HCT116 (cell line): ENCODE data around the gene PLCB1. TPM values are rescaled to one million over a fixed set of nuclear protein-coding genes. Genes with fewer than 3 reads are reported as not detected.
"Not testable (repeated sequence)": the region's sequence is repeated elsewhere in the genome, so short reads cannot be mapped to it uniquely, and the experiment has no call there.

Experiments
- ATAC-seq: fragments of 200-7000 bp; cut with Tn5 transposase; 2 replicates; pipeline ENCODE4 v1.9.1; 2020; ENCODE audit warnings: mild to moderate bottlenecking, moderate library complexity
- BruUV-seq: library from RNA; stranded (reverse); fragments of 400-500 nt; replicated peaks from 2 replicates; lab custom pipeline; 2021; lab: Mats Ljungman, UMichigan
- CTCF ChIA-PET: fragments of 300-600 bp; sonication (Branson Sonifier 250); formaldehyde crosslinking; loops from one replicate; lab custom pipeline; 2021; ENCODE audit warnings: antibody characterized with exemption; lab: Charles Lee
- POLR2A ChIA-PET: fragments of 300-600, 350-600 bp; sonication (Branson Sonifier 250); formaldehyde crosslinking; loops from one replicate; lab custom pipeline; 2021; ENCODE audit warnings: antibody characterized with exemption; lab: Charles Lee
- RAD21 ChIA-PET, 2 experiments: fragments of 300-600 bp; sonication (Branson Sonifier 250); formaldehyde crosslinking; loops; one replicate each; lab custom pipeline; 2023; ENCODE audit warnings: low total read pairs in 2 of 2; ENCODE audit not compliant: uncharacterized antibody in 2 of 2, unreplicated experiment in 2 of 2, low non-redundant PET in 1 of 2; lab: Charles Lee
- DNase-seq: peaks from one replicate; pipeline ENCODE4 v3.0.0-alpha.2; 2010; ENCODE audit warnings: low read depth, low spot score
- H2AFZ ChIP-seq: fragments of 200-600 bp; shearing (Covaris generic), sonication (generic); 2 replicates; pipeline ENCODE4 v1.6.1; 2017; ENCODE audit warnings: low read depth, mixed run types, mixed read lengths, antibody characterized with exemption, low read length; ENCODE audit not compliant: poor library complexity, severe bottlenecking
- H3K27ac ChIP-seq: 2 replicates; pipeline ENCODE4 v1.5.1; 2012; ENCODE audit warnings: low read depth, low read length
- H3K27me3 ChIP-seq: fragments of 200-600 bp; sonication (generic); 2 replicates; pipeline ENCODE4 v1.6.1; 2016; ENCODE audit warnings: mixed run types, low read length, mixed read lengths; ENCODE audit not compliant: insufficient read depth
- H3K36me3 ChIP-seq, 2 experiments: fragments of 200-500 bp in 1 of 2; fragments of 200-600 bp in 1 of 2; sonication (Bioruptor generic) in 1 of 2; sonication (generic) in 1 of 2; 2 replicates each; pipeline versions ENCODE4 v1.5.1 to v1.6.1; 2014 to 2016; ENCODE audit warnings: low read length in 2 of 2, inconsistent platforms in 1 of 2, mixed read lengths in 1 of 2, mixed run types in 1 of 2; ENCODE audit not compliant: insufficient read depth in 2 of 2, control insufficient read depth in 1 of 2
- H3K4me1 ChIP-seq, 2 experiments: fragments of 200-600 bp in 1 of 2; sonication (generic) in 1 of 2; 2 replicates each; pipeline versions ENCODE4 v1.5.1 to v1.6.1; 2012 to 2017; ENCODE audit warnings: low read length in 2 of 2, inconsistent platforms in 1 of 2, mild to moderate bottlenecking in 1 of 2, mixed read lengths in 1 of 2, mixed run types in 1 of 2, moderate library complexity in 1 of 2; ENCODE audit not compliant: insufficient read depth in 2 of 2, control insufficient read depth in 1 of 2
- H3K4me2 ChIP-seq: fragments of 200-600 bp; sonication (generic); 2 replicates; pipeline ENCODE4 v1.6.1; 2017; ENCODE audit warnings: mixed run types, low read length, mixed read lengths
- H3K4me3 ChIP-seq, 2 experiments: fragments of 200-600 bp in 1 of 2; sonication (generic) in 1 of 2; replicated peaks in 1 of 2; 2 replicates each; pipeline ENCODE4 v1.5.1; 2011 to 2016; ENCODE audit warnings: low read length in 2 of 2, control low read depth in 1 of 2, low read depth in 1 of 2, mild to moderate bottlenecking in 1 of 2, mixed read lengths in 1 of 2, mixed run types in 1 of 2
- H3K79me2 ChIP-seq: fragments of 200-600 bp; sonication (generic); 2 replicates; pipeline ENCODE4 v1.6.1; 2017; ENCODE audit warnings: mild to moderate bottlenecking, mixed run types, low read length, moderate library complexity, mixed read lengths; ENCODE audit not compliant: insufficient read depth
- H3K9ac ChIP-seq: fragments of 200-600 bp; sonication (generic); 2 replicates; pipeline ENCODE4 v1.6.1; 2016; ENCODE audit warnings: low read length, mixed read lengths
- H3K9me2 ChIP-seq: fragments of 200-600 bp; sonication (generic), shearing (Covaris generic); 2 replicates; pipeline ENCODE4 v1.6.1; 2017; ENCODE audit warnings: mixed run types, mild to moderate bottlenecking, moderate library complexity; ENCODE audit not compliant: insufficient read depth
- H3K9me3 ChIP-seq, 2 experiments: fragments of 200-500 bp in 1 of 2; fragments of 200-600 bp in 1 of 2; sonication (Bioruptor generic) in 1 of 2; sonication (generic) in 1 of 2; 2 replicates each; pipeline ENCODE4 v1.6.1; 2014 to 2017; ENCODE audit warnings: low read length in 2 of 2, mixed read lengths in 2 of 2, inconsistent platforms in 1 of 2, low read depth in 1 of 2, mild to moderate bottlenecking in 1 of 2, mixed run types in 1 of 2, moderate library complexity in 1 of 2; ENCODE audit not compliant: control insufficient read depth in 1 of 2, insufficient read depth in 1 of 2
- H4K20me1 ChIP-seq: fragments of 200-600 bp; sonication (generic), shearing (Covaris generic); 2 replicates; pipeline ENCODE4 v1.6.1; 2017; ENCODE audit warnings: mixed run types, mild to moderate bottlenecking, moderate library complexity; ENCODE audit not compliant: insufficient read depth
- EZH2 ChIP-seq: fragments of 200-600 bp; sonication (generic); IDR thresholded peaks from 2 replicates; pipeline ENCODE4 v1.6.1; 2017; ENCODE audit warnings: antibody characterized with exemption, mixed run types
- intact Hi-C: fragments of 100-400 bp; cut with micrococcal nuclease; formaldehyde crosslinking; loops from 2 replicates; pipeline ENCODE4 v1.10.0; 2022
- total RNA-seq: library from RNA; stranded (reverse); gene quantifications from one replicate; pipeline ENCODE4 v1.2.1, GENCODE V29; 2021; ENCODE audit not compliant: unreplicated experiment
- TF ChIP-seq, protein P1 (sequence below): IDR thresholded peaks from 2 replicates; pipeline ENCODE4 v1.6.1; 2011; ENCODE audit warnings: mild to moderate bottlenecking, low read length, moderate library complexity; ENCODE audit not compliant: insufficient replicate concordance; ENCODE audit errors: extremely low read depth
- TF ChIP-seq, protein P2 (sequence below), 3 experiments: fragments of 200-600 bp in 1 of 3; sonication (generic) in 1 of 3; IDR thresholded peaks in 2 of 3; conservative IDR thresholded peaks in 1 of 3; 2 replicates each; pipeline ENCODE4 v1.5.1; 2012 to 2017; ENCODE audit warnings: low read depth in 2 of 3, low read length in 2 of 3, antibody characterized with exemption in 1 of 3, borderline replicate concordance in 1 of 3, control low read depth in 1 of 3, mild to moderate bottlenecking in 1 of 3, mixed read lengths in 1 of 3, mixed run types in 1 of 3, moderate library complexity in 1 of 3; ENCODE audit not compliant: insufficient read depth in 1 of 3

Gene PLCB1
- total RNA-seq, 1 experiment from 2014 or later: 15.8 TPM

DNA sequence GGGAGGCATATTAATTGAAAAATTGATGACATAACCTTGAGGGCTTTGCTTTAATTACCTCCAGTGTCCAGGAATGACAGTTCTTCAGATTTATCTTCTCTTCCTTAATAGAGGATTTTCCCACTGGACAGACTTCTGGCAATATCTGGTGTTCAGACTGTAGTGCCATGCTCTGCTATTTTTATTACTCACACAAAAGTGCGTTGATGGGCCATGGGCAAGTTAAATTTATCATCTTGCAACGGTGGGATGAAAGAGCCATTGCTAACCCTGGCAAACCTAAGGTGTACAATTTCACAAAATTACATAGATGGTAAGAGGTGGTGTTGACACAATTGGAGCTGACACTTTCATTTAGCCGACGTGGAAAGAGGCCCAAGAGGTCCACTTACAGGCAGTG is 683.1 kb downstream of the PLCB1 start:
- ATAC-seq (no peak), DNase-seq (no peak)
- Histone ChIP-seq H3K36me3 (no peaks in the 10 kb centered on the region), H3K4me1 (no peaks in the 10 kb centered on the region), H3K4me3 (no peak overlapping the region), H3K9me3 (no peaks in the 10 kb centered on the region), H2AFZ (no peak overlapping the region), H4K20me1 (no peaks in the 10 kb centered on the region), H3K27ac (no peak overlapping the region), H3K9ac (no peak overlapping the region), H3K9me2 (no peaks in the 10 kb centered on the region)
- POLR2A ChIA-PET: no interaction called here
- intact Hi-C loops: no loop called here
- RAD21 ChIA-PET: no interaction called here
- CTCF ChIA-PET: no interaction called here
- TF ChIP-seq, protein P1, sequence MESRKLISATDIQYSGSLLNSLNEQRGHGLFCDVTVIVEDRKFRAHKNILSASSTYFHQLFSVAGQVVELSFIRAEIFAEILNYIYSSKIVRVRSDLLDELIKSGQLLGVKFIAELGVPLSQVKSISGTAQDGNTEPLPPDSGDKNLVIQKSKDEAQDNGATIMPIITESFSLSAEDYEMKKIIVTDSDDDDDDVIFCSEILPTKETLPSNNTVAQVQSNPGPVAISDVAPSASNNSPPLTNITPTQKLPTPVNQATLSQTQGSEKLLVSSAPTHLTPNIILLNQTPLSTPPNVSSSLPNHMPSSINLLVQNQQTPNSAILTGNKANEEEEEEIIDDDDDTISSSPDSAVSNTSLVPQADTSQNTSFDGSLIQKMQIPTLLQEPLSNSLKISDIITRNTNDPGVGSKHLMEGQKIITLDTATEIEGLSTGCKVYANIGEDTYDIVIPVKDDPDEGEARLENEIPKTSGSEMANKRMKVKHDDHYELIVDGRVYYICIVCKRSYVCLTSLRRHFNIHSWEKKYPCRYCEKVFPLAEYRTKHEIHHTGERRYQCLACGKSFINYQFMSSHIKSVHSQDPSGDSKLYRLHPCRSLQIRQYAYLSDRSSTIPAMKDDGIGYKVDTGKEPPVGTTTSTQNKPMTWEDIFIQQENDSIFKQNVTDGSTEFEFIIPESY: no peak
- TF ChIP-seq, all 23 proteins: peak for 0
- no TSS peak for BruUV-seq
- Histone ChIP-seq H3K79me2 (no peaks in the 10 kb centered on the region), H3K4me2 (no peak overlapping the region), H3K27me3 (no peaks in the 10 kb centered on the region)

DNA sequence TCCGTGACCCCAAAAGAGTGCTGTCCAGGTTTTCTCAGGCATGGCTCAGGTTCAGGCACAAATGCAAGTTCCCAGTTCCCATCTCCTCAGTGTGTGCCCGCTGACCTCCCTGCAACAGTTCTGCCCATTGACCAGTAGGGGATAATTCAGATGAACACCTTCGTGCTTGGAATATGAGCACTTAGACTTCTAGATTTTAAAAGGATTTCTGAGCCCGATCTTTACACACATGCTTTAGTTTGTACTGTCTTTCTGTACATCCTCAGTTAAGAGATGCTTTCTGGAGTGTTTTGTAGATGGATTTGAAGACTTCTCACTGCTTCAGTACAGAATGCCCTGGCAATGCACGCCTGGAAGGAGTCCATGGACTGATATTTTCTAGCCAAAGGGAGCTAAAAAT is 697.2 kb downstream of the PLCB1 start:
- Histone ChIP-seq H3K4me1 (no peaks in the 10 kb centered on the region), H3K4me2 (no peak overlapping the region), H3K27me3 (no peaks in the 10 kb centered on the region), H3K4me3 (no peak overlapping the region), H3K27ac (no peak overlapping the region), H3K79me2 (no peaks in the 10 kb centered on the region), H2AFZ (no peak overlapping the region), H3K36me3 (no peaks in the 10 kb centered on the region), H3K9ac (no peak overlapping the region), H4K20me1 (no peaks in the 10 kb centered on the region), H3K9me3 (no peaks in the 10 kb centered on the region), H3K9me2 (no peaks in the 10 kb centered on the region)
- no TSS peak for BruUV-seq
- ChIA-PET RAD21 (no interaction called here), POLR2A (no interaction called here), CTCF (interaction anchor here (1.6 kb wide), 1 partner anchor 25 kb away, joined by 5 read pairs; no protein-coding TSS in a partner anchor)
- no peak for TF ChIP-seq EZH2
- TF ChIP-seq, protein P2, sequence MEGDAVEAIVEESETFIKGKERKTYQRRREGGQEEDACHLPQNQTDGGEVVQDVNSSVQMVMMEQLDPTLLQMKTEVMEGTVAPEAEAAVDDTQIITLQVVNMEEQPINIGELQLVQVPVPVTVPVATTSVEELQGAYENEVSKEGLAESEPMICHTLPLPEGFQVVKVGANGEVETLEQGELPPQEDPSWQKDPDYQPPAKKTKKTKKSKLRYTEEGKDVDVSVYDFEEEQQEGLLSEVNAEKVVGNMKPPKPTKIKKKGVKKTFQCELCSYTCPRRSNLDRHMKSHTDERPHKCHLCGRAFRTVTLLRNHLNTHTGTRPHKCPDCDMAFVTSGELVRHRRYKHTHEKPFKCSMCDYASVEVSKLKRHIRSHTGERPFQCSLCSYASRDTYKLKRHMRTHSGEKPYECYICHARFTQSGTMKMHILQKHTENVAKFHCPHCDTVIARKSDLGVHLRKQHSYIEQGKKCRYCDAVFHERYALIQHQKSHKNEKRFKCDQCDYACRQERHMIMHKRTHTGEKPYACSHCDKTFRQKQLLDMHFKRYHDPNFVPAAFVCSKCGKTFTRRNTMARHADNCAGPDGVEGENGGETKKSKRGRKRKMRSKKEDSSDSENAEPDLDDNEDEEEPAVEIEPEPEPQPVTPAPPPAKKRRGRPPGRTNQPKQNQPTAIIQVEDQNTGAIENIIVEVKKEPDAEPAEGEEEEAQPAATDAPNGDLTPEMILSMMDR (IDR thresholded peaks at IDR 0.05 in 2 of 3, conservative IDR thresholded peaks at IDR 0.05 in 1 of 3; ENCODE audit: borderline replicate concordance in 1 of 3, insufficient read depth in 1 of 3, low read depth in 2 of 3, low read length in 2 of 3): peak in 2 of 3 experiments; percentile 56 to 60; a peak in 4 of 6 replicates
- ATAC-seq: peak; percentile 89
- intact Hi-C loops: no loop called here
- no peak for DNase-seq

DNA sequence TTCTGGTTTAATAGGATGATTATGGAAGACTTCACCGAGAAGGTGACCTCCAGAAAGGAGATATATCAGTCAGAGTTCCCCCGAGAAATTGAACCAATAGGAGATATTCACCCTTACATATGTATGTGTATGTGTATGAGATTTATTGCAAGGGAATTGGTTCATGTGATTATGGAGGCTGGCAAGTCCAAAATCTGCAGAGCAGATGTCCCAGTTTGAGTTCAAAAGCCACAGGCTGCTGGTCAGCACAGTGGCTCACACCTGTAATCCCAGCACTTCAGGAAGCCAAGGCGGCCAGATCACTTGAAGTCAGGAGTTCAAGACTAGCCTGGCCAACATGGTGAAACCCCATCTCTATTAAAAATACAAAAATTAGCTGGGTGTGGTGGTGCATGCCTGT is 702.2 kb downstream of the PLCB1 start:
- H4K20me1 ChIP-seq, CTCF ChIA-PET, intact Hi-C loops, H3K9ac ChIP-seq, H3K9me3 ChIP-seq, H3K4me2 ChIP-seq, H3K4me3 ChIP-seq, ATAC-seq, H2AFZ ChIP-seq, H3K36me3 ChIP-seq, POLR2A ChIA-PET, H3K27me3 ChIP-seq, H3K9me2 ChIP-seq, RAD21 ChIA-PET, BruUV-seq, H3K27ac ChIP-seq, H3K4me1 ChIP-seq, DNase-seq, H3K79me2 ChIP-seq: not testable (repeated sequence)
